Tibial artery (tissue), 4 donors: ENCODE results near the gene ALX3.
A peak's percentile ranks its signal among the peaks of the same experiment; 100 is the strongest.
"Not testable (repeated sequence)": the region's sequence is repeated elsewhere in the genome, so short reads cannot be mapped to it uniquely, and the experiment has no call there.

Source experiments
- DNase-seq, 2 donors: peaks; one replicate each; pipeline ENCODE4 v3.0.0-alpha.2; 2019
- H3K27ac ChIP-seq, 2 donors: fragments of 200-600 bp; sonication (generic) in 1 of 2; 1 replicate in 1 of 2; 2 replicates in 1 of 2; pipeline ENCODE4 v1.5.1; 2018 to 2019; ENCODE audit warnings: mild to moderate bottlenecking in 1 of 2
- H3K27me3 ChIP-seq, 2 donors: fragments of 200-600 bp; sonication (generic) in 1 of 2; one replicate each; pipeline versions ENCODE4 v1.5.1 to v1.6.0; 2016 to 2019
- H3K36me3 ChIP-seq, 3 donors: fragments of 200-600 bp; sonication (generic) in 2 of 3; one replicate each; pipeline ENCODE4 v1.5.1; 2016 to 2019; ENCODE audit warnings: mild to moderate bottlenecking in 2 of 3
- H3K4me1 ChIP-seq, 4 donors: fragments of 200-600 bp; sonication (generic) in 2 of 4; 1 replicate in 3 of 4; 2 replicates in 1 of 4; pipeline ENCODE4 v1.5.1; 2016 to 2019
- H3K4me3 ChIP-seq, 2 donors: fragments of 200-600 bp; sonication (generic) in 1 of 2; 1 replicate in 1 of 2; 2 replicates in 1 of 2; pipeline ENCODE4 v1.5.1; 2018 to 2019; ENCODE audit warnings: mild to moderate bottlenecking in 2 of 2
- H3K9me3 ChIP-seq, 3 donors: fragments of 200-600 bp; sonication (generic) in 1 of 3; one replicate each; pipeline ENCODE4 v1.5.1; 2016 to 2019
- CTCF ChIP-seq, 2 experiments: fragments of 200-600 bp in 1 of 2; fragments of 450-650 bp in 1 of 2; IDR thresholded peaks; one replicate each; pipeline ENCODE4 v1.5.1; 2017 to 2019; ENCODE audit warnings: antibody characterized with exemption in 2 of 2, mild to moderate bottlenecking in 1 of 2, moderate library complexity in 1 of 2
- intact Hi-C: fragments of 100-400 bp; cut with DNase I; formaldehyde crosslinking; loops from one replicate; pipeline ENCODE4 v1.15.0; 2023; ENCODE audit warnings: low total_unique reads

ALX3 gene

GRCh38 chr1:110083866-110084226, 13.4 kb upstream of the ALX3 start:
- Histone ChIP-seq H3K9me3 (no peaks in the 10 kb centered on the region), H3K27ac (peak overlapping the region; percentile 81 to 82), H3K4me3 (peak overlapping the region; percentile 64 to 84), H3K4me1 (peaks cover 0 to 12% (median 5%) of the 10 kb centered on the region in 4 donors), H3K27me3 (peaks cover 0 to 2% of the 10 kb centered on the region in 2 donors), H3K36me3 (no peaks in the 10 kb centered on the region)
- TF ChIP-seq CTCF (IDR thresholded peaks at IDR 0.05) = no peak
- intact Hi-C loops = no loop called here
- no peak for DNase-seq

- intact Hi-C loops = no loop called here
- peak overlapping the region; percentile 64 to 84 for H3K4me3 ChIP-seq
- peak overlapping the region; percentile 81 to 82 for H3K27ac ChIP-seq
- DNase-seq = no peak
- H3K27me3 ChIP-seq = no peaks in the 10 kb centered on the region
- no peak for TF ChIP-seq CTCF (IDR thresholded peaks at IDR 0.05)
- peaks cover 0 to 12% (median 5%) of the 10 kb centered on the region in 4 donors for H3K4me1 ChIP-seq
- no peaks in the 10 kb centered on the region for H3K36me3 ChIP-seq
- H3K9me3 ChIP-seq = no peaks in the 10 kb centered on the region
These were observed 12.8 kb upstream of the ALX3 start for GRCh38 chr1:110083061-110083865.

GRCh38 chr1:110082477-110082876, 12.0 kb upstream of the ALX3 start:
- Histone ChIP-seq H3K9me3 (no peaks in the 10 kb centered on the region), H3K36me3 (no peaks in the 10 kb centered on the region), H3K4me3 (no peak overlapping the region), H3K27ac (no peak overlapping the region), H3K27me3 (no peaks in the 10 kb centered on the region), H3K4me1 (peaks cover 0 to 12% (median 2%) of the 10 kb centered on the region in 4 donors)
- intact Hi-C loops = no loop called here
- DNase-seq = no peak
- no peak for TF ChIP-seq CTCF (IDR thresholded peaks at IDR 0.05)

- Histone ChIP-seq H3K4me1 (peaks cover 0 to 12% (median 0%) of the 10 kb centered on the region in 4 donors), H3K27me3 (no peaks in the 10 kb centered on the region), H3K36me3 (no peaks in the 10 kb centered on the region), H3K4me3 (no peak overlapping the region), H3K9me3 (no peaks in the 10 kb centered on the region), H3K27ac (no peak overlapping the region)
- no peak for DNase-seq
- intact Hi-C loops = no loop called here
- no peak for TF ChIP-seq CTCF (IDR thresholded peaks at IDR 0.05)
These were observed 10.6 kb upstream of the ALX3 start for GRCh38 chr1:110081061-110081460.

- DNase-seq, intact Hi-C loops, H3K4me1 ChIP-seq, H3K36me3 ChIP-seq, H3K4me3 ChIP-seq, H3K27ac ChIP-seq, H3K9me3 ChIP-seq, H3K27me3 ChIP-seq: not testable (repeated sequence)
These were observed 9.5 kb upstream of the ALX3 start for GRCh38 chr1:110079995-110080394.

- Histone ChIP-seq H3K27ac (no peak overlapping the region), H3K36me3 (no peaks in the 10 kb centered on the region), H3K27me3 (peaks cover 0 to 6% of the 10 kb centered on the region in 2 donors), H3K4me1 (no peaks in the 10 kb centered on the region), H3K9me3 (no peaks in the 10 kb centered on the region), H3K4me3 (no peak overlapping the region)
- intact Hi-C loops = no loop called here
- TF ChIP-seq CTCF (IDR thresholded peaks at IDR 0.05) = no peak
- DNase-seq = no peak
These were observed 6.5 kb upstream of the ALX3 start for GRCh38 chr1:110076789-110077500.
